Endothelial cell of hepatic sinusoid (primary cell): Measurements from ENCODE around the gene TTLL13.
"Not testable (repeated sequence)": the region's sequence is repeated elsewhere in the genome, so short reads cannot be mapped to it uniquely, and the experiment has no call there.

ENCODE experiments used
- in situ Hi-C: cut with HindIII; loops from 2 replicates; pipeline ENCODE4 v1.10.0; 2017; ENCODE audit warnings: low sequenced_read_pairs

The TTLL13 gene

DNA sequence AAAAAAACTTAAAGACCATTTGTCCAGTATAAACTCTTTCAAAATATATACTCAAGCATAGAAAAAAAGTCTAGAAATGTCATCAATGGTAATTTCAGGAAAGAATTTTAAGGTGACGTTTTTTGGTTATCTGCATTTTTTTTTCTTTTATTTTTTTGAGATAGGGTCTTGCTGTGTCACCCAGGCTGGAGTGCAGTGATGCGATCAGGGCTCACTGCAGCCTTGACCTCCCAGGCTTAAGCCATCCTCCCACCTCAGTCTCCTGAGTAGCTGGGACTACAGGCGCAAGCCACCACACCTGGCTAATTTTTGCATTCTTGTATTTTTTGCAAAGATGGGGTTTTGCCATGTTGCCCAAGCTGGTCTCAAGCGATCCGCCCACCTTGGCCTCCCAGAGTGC, 31.4 kb downstream of the TTLL13 start:
- in situ Hi-C loops: not testable (repeated sequence)

DNA sequence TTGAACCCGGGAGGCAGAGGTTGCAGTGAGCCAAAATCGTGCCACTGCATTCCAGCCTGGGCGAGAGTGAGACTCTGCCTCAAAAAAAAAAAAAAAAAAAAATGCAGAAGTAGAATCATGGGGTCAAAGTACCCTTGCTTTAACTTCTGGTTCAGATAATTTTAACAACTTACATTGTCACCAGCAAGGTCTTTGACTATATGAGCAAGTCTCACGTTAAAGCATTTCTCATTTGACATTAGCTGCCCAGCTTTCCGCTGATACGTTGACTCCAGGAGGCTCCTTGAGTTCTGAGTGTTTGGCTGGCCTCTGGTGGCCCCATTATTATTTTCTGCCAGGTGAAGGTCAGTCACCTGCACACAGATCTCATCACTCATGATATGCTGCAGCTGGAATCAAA, 32.3 kb downstream of the TTLL13 start:
- in situ Hi-C loops: not testable (repeated sequence)

DNA sequence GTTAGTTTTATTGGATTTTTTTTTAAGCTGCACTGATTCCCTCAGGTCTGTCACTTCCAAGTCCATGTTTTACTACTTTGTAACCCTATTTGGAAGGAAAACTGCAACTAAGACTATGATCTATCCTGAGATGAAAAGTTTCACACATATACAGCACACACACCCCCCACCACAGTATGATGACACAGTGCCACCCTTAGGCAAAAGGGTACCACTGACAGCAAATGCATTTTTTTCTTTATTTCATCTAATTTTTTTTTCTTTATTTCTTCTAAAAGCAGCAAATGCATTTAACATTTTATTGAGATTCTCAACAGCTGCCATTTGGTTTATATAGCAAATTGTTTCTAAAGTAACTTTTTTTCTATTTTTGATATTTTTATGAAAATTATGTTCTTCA, 37.3 kb downstream of the TTLL13 start:
- in situ Hi-C loops: no loop called here

DNA sequence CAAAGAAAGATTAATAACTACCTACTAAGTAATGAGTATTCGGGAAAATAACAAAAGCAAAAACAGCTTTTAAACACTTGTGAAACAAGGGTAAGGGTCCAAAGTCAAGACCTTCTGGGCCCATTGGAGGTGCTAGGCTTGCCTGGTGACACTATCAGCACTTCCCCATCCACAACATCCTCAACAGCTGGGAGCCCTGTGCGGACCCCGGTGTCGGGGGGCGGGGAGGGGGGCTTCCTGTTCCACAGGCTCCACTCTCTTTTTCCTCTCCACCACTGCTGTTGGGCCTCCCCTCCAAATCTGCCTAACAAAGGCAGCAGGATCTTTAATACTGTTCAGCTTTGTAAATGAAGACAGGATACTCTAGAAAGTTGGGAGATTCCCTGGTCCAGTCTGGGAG, 37.7 kb downstream of the TTLL13 start:
- in situ Hi-C loops: no loop called here

DNA sequence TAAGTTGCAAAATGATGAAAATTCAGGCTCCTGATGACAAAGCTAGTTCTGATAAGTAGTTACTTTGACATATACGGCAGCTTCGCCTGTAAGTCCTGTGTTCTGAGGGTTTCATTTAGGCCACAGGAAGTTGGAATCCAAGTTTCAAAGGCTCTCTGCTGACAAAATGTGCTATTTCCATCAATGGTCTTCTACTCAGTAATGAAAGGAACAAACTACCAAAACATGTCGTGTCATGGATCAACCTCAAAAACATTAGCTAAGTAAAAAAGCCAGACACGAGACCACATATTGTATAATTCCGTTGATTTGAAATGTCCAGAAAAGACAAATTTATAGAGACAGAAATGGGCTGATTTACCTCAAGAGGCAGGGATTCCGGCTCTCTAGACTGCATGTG, 38.6 kb downstream of the TTLL13 start:
- in situ Hi-C loops: no loop called here

DNA sequence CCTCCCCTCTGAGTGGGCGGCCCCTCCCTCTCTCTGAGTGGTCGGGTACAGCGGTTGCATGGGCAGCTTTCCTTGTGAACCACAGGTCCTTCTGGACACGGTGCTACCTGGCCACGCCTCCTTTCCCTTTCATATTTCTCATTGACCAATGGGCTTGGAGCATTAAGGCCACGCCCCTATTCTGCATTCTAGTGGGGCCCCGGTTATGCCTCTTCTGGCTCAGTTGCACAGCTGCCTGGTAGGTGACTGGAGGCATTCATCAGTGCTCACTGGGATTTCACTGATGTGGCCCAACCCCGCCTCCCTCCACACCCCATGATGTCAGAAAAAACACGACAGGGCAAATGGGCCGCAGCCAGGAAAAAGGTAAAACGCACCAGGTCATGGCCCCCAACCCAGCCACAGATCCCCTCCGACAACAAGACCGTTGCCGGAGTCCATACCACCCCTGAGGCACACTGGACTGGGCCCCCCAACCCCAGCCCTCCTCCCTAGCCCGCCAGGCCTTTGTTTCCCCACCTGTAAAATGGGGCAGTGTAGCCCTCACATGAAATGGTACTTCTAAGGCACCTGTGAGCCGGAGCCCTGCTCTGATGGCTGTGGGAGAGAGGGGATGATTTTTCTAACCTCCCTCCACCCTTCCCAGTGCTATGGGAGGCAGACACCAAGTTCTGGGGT, 42.5 kb downstream of the TTLL13 start:
- in situ Hi-C loops: no loop called here

DNA sequence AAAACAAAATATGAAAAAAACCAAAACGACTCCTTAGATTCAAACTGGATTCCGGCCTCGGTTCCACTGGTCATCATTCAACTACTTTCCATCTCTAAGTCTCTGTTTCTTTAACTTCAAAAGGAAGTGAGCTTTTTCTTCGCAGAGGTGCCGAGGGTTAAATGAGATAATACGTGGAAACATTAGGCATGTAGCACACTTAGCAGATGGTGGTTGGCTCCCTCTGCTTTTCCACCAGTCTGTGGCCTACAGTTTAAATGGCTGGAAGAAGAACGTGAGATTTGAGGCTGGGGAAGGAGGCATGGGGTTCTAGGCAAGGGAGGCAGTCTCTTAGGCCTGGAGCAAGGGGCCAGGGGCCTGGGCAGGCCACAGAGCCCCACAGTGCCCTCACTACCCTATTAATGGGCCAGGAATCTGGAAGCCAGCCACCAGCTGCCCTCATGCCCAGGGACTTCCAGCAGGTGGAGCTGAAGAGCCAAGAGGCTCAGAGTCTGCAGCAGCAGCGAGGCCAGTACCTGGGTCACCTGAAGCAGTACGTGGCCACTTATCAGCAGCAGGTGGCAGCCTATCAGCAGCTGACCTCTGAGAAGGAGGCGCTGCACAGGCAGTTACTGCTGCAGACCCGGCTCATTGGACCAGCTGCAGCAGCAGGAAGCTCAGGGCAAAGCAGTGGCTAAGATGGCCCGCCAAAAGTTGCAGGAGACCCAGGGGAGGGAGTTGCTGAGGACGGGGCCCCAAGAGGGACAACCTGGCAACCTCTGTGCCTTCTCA, 43.9 kb downstream of the TTLL13 start:
- in situ Hi-C loops: not testable (repeated sequence)

DNA sequence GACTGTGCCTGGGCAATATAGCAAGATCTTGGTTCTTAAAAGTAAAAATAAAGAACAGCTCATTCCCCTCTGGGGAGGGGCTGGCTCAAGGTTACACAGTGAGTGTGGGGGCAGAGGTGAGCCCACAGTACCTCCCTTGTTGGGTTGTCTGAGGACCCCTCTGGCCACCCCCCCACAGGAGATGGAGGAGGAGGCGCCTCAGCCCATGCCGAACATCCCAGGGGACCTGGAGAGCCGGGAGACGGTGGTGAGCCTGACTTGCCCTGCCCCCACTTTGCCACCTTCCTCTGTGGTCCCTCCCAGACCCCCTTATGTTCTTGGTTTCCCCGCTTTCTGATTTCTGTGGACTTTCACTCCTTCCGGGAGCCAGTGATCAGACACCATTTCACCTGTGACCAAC, 44.8 kb downstream of the TTLL13 start:
- in situ Hi-C loops: no loop called here

DNA sequence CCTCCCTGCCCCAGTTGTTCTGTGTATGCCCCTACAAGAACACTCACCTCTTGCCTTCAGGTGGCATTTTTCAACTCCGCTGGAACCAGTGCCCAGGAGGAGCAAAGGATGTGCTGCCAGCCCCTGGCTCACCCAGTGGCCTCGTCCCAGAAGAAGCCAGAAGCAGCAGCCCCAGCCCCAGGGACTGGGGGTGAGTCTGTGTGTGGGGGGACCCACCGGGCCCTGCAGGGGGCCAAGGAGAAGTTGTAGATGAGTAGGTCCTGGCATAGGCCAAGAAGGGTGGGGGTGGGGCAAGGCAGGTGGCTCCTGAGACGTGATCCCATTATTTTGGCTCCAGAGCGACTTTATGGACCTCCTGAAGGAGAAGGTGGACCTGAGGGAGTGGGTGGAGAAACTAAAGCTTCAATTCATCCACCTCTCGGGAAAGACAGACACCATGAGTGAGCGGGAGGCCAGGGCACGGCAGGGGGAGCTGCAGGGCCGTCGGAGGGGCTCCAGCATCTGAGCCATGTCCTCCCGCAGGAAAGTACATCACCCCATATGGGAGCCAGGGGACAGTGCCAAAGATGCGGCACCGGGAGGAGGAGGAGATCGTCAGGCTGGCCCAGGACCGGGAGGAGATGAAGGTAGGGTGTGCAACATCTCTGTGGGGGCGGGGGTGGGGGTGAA, 45.4 kb downstream of the TTLL13 start:
- in situ Hi-C loops: no loop called here

DNA sequence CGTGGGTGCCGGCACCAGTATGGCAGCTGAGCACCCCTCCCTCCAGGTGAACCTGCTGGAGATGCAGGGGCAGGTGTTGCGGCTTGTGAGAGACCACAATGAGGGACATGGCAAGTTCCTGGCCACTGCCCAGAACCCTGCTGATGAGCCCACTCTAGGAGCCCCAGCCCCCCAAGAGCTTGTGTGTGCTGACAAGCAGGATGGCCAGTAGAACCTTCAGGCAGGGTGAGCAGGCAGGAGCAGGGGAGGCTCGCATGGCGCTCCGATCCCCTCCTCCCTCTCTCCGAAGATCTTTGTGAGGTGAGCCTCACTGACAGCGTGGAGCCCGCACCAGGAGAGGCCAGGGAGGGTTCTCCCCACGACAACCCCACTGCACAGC, 45.9 kb downstream of the TTLL13 start:
- in situ Hi-C loops: no loop called here

DNA sequence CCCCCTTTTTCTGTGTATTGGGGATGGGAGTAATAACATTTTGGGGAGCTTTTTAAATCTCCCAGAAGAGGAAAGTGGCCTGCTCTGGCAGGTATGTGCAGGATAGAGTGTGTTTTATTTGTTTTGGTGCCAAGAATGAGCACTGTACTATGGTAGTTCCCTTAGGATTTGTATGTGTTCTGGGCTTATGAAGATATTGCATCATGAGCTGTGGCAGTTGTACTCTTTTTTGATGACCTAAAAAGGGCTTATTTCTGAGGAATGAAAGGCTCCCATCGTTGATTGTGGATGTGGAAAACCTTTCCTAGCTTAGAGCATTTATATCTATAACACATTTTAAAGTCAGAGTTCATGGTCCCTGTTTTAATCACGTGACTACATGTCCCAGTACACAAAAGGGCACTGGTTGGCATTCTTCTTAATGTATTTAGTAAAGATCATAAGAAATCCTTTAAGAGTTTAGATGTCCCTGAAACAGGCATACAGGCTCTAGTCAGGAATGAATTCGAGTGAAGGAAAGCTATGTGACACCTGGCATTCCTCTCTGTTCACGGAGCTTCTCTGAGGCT, 47.0 kb downstream of the TTLL13 start:
- in situ Hi-C loops: not testable (repeated sequence)

DNA sequence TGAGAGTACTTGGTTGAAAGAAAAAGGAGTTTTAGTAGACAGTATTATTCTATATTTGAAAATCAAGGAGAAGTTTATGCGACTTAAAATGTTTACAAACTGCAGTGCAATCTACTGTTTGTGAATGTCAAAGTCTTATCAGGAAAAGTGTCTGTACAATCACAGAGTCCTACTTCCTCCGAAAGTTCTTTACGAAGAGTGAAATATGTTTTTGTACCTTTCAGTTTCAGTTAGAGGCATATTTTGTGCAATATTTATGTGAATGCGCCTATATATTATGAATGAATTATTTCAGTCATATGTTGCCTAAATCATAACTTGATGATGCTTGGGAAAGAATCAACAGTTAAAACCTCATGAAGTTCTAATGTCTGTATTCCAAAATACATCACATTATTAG, 47.7 kb downstream of the TTLL13 start:
- in situ Hi-C loops: no loop called here

DNA sequence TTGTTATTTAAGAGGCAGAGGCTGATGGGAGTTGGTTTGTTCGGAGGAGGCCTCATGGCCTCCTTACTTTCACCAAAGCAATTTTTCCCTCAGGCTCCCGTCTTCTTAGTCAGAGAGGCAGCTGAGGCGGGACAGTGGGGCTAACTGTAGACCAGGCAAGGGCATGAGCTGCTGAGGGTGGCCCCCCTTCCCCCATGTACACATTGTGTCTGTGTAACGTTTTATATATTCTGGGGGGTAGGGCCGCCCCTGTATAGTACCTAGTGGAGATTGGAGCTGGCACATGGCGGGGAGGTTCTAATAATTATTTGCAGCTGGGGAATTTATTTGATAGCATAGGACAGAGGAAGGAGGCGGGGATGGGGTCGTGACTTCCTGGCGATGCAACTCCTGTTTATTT, 51.2 kb downstream of the TTLL13 start:
- in situ Hi-C loops: no loop called here

DNA sequence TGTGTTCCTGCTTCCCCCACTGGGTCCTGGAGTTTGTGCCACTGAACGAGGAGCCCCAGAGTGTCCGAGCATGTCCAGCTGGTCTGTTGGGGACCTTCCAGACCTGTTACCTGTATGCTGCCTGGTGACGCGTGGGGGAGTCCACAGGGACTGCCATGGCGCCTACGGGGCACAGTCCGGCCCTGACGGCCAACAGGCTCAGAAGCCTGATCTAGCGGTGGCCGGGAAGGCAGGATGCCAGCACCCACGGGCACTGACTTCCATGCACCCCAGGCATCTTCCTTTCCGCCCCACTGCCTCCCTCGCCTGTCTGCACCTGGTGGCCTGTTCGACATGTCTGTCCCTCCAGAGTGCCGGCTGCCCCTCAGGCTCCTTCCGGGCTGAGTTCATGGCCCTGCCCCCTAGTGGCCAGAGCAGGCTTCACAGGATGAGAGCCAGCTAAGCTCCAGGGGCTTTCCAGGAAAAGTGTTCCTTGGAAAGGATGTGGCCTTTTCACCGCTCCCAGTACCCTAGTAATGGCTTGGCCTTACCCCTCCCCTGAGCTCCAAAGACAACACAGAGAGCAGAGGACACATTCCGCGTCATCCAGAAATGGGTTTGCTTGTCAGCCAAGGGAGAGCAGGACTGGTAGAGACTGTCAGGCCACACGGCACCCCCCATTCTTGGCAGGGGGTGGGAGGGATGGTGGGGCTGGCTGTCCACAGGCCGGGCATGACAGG, 51.8 kb downstream of the TTLL13 start:
- in situ Hi-C loops: no loop called here

DNA sequence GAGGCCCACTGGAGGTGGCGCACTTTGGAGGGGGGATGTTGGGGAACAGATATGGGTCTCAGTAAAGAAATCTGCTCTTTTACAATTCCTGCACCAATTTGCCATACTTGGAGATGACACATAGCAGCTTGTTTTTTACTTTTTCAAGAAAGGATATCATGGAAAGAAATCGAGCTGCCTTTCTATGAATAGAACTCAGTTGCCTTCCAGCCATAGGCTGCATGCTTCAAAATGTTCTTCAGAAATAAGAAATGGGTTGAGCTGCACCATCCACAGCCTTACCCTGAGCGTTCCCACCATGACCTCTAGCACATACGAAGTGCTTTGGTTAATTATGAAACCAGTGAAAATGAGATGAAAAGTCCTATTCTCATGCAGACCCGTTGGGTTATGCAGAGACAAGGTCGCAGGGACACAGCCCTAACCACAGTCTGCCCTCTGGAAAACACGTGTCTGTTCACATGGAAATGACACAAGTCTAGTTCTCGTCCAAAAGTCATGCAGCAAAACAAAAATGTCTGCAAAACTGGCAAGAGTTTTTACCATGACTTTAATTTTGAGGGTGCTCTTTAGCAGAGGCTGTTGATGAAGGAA, 52.4 kb downstream of the TTLL13 start:
- in situ Hi-C loops: no loop called here

DNA sequence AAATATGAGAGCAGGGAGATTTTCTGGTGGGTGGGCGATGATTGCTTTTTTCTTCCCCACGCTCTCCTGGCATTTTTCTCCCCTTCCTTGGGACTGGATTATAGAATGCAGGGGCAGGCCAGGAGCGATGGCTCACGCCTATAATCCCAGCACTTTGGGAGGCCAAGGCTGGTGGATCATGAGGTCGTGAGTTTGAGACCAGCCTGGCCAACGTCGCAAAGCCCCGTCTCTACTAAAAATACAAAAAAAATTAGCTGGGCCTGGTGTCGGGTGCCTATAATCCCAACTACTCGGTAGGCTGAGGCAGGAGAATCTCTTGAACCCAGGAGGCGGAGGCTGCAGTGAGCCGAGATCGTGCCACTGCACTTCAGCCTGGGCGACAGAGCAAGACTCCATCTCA, 56.0 kb downstream of the TTLL13 start:
- in situ Hi-C loops: not testable (repeated sequence)

DNA sequence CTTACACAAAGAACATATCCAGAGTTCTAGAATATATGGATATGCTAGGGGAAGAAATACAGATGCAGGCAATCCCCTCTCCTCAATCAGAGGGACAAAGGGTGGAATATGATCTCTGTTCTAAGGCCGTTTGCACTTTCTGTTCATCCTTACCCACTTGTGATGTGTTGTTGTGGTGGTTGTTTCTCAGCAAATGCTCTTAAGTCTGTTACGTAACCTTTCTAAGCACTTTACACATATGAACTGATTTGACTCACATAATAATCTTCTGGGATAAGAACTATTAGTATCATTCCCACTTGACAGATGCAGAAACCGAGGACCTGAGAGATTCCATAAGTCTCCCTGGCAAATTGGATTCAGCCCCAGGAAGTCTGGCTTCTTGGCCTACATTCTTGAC, 56.6 kb downstream of the TTLL13 start:
- in situ Hi-C loops: no loop called here

DNA sequence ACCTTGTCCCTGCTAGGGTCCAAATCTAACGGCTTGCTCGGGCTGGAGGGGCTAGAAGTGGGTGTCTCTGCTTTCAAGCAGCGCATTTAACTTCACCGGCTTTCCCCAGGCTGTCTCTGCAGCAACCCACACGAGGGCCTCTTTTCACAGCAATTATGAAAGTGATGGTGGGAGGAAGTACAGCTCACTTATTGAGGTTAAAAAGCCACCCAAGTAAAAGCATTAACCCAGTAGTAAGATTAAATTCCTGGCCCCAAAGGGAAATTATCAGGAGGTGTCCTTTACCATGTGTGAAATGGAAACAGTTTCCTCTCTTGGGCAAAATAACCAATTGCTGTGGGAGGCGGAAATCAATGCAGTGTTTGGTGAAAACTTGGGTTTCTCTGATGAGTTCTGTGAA, 57.2 kb downstream of the TTLL13 start:
- in situ Hi-C loops: no loop called here

DNA sequence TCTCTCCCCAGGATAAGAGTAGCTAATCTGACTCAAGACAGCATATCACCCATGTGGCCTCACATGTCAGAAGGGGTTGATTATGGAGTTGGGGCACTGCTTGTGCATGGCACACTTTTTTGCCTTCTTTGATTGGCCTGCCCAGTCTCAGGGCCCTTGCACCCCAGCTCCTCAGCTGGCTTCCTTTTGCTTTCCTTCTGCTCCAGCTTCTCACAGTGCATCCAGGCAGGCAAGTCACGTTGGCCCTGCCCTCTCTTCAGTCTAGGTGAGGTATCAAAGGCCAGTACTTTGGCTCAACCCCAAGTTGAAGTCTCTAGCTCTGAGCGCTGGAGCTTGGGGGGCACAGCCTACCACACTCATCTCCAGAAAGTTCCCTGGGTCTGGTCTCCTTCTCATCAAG, 58.3 kb downstream of the TTLL13 start:
- in situ Hi-C loops: no loop called here

DNA sequence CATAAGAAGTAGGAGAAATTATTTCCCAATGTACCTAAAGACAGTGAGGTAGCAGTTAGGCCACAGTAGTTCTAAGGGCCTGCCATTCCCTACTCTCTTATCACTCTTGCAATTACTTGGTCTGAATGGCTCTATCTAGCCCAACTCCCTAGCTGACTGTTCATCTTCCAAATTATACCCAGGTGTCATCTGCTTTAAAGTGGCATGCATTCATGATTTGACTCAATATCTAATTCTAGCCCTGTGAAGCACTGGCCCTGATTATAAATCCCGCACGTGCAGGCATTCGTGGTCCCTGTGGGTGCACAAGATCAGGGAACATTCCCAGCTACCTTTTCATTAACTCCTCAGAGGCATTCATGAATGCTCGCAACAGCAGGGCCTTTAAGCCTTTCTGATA, 59.7 kb downstream of the TTLL13 start:
- in situ Hi-C loops: no loop called here
